KG1 (cell line): ENCODE data around the gene KIF18A.
A peak's percentile ranks its signal among the peaks of the same experiment; 100 is the strongest.
"Not testable (repeated sequence)": the region's sequence is repeated elsewhere in the genome, so short reads cannot be mapped to it uniquely, and the experiment has no call there.

Experiments
- DNase-seq: peaks from one replicate; lab custom pipeline; 2025; lab: John Stamatoyannopoulos, UW

Gene KIF18A

DNA sequence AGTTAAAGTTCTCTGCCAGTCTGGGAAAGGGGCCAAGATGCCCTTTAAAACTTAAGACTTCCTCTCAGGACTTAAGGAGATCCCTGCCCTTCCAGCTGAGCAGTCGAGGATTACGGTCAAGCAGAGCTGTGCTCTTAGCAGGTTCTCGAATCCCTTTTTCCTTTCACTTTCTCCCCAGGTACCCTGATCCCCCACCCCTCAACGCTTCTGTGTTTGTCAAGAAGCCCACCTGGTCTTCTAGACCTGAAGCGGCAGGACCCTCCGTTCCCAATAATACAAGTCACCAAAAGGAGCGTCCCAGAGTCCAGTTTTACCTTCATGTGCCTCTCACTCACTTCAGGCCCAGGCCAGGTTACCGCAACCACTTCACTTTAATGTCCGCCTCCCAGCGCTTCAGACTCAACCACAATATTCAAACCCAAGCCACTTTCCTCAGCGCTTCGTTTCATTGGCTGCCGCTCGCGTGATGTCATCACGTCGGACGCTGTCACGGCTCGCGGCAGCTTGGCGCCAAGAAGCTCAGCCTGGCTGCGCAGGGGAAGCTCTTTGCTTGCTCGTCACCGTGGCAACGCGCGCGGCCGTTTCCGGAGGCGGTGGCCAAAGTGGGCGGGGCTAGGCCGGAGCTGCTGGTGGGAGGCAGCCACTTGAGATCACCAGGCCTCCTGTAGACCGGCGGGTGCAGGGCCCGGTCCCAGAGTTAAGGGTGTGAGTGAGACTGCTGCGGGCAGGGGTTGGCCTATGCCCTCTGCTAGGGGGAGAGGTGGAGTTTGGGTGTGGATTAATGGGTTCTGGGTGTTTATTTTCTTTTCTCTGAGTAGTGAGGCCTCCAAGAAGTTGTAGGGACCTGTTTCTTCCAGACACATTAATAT, at the start of gene KIF18A, which contains the start of gene METTL15:
TSS of gene KIF18A (minus strand) at position 407 of the 869 bp plus-strand sequence. CDS start 10,209 bp downstream, outside the sequence.
TSS of gene METTL15 (plus strand) at position 639 of the 869 bp plus-strand sequence. CDS start 4,947 bp downstream, outside the sequence.
- peak; percentile 97 for DNase-seq

DNA sequence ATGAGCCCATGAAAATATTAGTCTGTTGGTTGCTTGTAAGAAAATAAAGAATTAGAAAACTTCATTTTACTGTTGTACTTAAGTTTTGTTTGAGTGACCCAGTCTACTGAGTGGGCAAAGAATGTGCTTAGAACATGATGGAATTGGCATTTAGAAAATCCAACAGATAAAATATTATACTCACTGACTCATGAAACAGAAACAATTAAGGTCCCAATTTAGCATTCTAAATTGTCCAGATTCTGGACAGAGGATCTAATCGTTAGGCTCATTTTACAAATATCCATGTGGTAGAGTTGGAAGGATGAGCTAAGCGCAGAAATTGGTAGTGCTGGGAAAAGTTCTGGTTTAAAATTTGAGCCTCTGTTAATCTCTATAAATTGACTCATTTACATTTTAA, 45.6 kb upstream of the KIF18A start:
- DNase-seq: no peak

- no peak for DNase-seq
These were observed 44.8 kb upstream of the KIF18A start for GRCh38 chr11:28152743-28153142.

- no peak for DNase-seq
These were observed 38.3 kb upstream of the KIF18A start for GRCh38 chr11:28146123-28146751.

DNA sequence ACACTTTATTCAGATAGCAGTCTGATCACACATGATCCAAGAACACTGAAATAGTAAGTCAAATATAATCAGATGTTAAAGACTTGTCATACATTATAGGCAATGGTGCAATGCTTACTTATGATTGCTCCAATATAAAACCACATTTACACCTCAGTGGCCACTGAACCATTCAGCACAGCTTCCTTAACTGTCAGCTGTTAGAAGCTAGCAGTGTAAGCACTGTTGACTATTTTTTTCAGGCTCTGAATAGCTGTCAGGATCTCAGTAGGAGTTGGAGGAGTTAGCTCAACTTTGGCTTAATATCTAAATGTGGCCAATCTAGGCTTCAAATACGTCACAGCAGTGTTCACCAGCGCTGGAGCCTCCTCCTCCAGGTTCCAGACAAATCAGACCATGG, 36.9 kb upstream of the KIF18A start:
- no peak for DNase-seq

DNA sequence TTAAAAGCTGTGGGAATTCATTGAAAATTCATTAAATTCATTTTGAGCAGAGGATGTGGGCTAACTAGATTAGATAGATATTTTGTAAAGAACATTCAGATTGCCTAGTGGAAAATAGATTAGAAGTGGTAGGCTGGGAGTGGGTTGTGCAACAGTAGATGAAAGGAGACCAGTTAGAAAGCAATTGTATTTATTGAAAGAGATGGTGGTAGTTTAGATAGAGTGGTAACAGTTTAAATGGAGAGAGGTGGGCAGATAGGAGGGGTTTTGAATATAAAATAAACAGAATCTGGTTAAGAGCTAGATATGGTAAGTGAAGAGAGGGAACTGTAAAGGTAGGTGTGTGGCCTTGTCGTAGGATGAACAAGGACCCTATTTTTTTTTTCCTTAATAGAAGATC, 34.8 kb upstream of the KIF18A start:
- DNase-seq: no peak

DNA sequence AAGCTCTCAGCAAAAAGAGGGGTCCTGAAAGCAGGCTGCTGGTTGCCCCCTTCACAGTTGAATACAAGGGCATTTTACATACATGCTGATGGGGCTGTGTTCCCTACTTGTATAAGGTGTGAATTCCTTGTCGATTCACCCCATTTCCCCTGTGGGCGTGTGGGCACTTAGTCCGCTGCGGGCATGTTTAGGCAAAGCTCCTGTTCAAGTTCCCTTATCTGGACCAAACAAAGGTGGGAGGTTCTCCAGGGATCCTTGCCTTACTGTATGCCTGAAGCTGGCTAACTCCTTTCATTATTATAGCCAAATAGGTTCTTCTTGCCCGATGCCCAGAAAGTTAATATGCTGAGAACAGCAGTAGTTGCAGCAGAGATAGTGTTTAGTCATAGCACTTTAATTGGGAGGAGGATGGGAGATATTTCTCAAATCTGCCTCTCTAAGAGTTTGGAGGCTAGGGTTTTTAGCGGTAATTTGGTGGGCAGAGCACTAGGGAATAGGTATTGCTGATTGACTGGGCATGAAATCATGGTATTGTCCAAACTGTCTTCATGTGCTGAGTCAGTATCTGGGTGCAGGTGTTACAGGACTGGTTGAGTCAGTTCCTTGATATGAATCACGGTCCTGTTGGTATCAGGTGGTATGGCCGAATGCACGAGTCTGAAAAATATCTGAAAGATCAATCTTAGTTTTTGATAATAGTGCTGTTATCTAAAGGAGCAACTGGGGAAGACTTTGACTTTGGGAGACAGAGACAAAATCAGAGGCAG, 32.9 kb upstream of the KIF18A start:
- DNase-seq: no peak

DNA sequence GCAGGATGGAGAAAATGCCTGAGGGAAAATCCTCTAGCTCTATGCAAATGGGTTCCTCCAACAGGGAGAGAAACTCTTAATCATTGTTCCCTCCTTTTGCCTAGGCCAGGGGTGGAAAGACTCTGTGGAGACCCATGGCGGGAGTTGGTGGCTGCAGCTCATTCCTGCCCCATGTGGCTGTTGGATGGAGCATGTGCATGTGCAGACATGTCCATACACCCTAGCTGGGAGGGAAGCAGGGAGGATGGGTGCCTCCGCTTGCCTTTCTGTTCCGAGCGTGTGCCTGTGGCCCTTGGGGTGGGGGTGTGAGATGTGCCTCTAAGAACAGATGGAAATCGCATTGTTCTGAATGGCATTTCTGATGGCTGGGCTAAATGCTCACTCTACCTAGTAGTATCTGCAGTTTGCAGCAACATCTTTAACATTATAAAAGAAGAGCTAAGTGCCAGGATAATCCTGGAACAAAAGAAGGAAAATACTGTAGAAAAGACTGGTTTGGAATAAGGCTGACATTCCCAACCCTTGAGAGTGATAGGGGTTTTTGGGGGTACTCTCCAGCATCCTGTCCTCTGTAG, 32.0 kb upstream of the KIF18A start:
- DNase-seq: no peak

- DNase-seq: no peak
These were observed 29.9 kb upstream of the KIF18A start for GRCh38 chr11:28137832-28138231.

- DNase-seq: no peak
These were observed 29.4 kb upstream of the KIF18A start for GRCh38 chr11:28137366-28137765.

DNA sequence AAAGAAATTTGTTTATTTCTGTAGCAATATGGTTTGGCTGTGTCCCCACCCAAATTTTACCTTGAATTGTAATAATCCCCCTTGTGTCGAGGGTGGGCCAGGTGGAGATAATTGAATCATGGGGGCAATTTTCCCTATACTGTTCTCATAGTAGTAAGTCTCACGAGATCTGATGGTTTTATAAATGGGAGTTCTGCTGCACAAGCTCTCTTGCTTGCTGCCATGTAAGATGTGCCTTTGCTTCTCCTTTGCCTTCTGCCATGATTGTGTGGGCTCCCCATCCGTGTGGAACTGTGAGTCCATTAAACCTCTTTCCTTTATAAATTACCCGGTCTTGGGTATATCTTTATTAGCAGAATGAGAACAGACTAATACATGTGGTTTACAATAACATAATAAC, 28.2 kb upstream of the KIF18A start:
- not testable (repeated sequence) for DNase-seq

DNA sequence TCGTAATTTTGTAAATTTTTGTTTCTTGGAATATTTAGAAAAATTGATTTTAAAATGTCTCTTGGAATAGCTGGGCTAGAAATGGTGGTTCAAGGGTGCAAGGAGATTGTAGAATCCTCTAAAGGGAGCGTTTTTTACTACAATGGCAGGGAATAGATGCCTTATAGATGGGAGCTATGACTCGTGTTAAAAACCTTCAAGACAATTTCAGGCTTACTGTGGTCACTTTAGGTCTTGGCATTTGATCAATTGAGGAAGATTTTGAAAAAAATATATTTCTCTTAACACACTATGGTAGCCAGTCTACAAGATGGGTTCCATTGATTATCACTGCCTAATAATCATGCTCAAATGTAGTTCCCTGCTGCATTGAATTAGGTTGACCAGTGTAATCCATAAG, 25.2 kb upstream of the KIF18A start:
- no peak for DNase-seq

- DNase-seq: no peak
These were observed 24.6 kb upstream of the KIF18A start for GRCh38 chr11:28132548-28132947.

DNA sequence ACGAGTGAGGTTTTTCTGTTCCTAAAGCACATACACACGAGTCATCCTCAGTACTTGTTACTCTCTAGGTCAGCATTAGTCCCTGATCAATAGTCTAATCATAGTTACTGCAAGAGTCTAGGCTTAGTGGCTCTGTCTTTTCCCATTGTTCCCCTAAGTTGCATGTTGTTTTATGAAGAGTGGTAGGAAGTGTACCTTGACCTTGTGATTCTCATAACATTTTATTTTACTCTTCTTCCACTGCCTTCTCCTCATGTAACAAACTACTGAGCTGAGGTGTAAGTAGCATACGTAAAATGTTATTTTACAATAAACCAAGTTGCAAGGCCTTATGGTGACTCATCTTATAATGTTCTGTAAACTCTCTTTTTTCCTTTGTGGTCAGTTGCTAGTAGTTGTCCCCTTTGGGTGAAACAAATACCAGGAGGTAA, 15.2 kb upstream of the KIF18A start:
- DNase-seq: no peak

GRCh38 chr11:28117712-28118111, 9.8 kb upstream of the KIF18A start:
- DNase-seq: no peak

- no peak for DNase-seq
These were observed 6.8 kb upstream of the KIF18A start for GRCh38 chr11:28114731-28115130.

DNA sequence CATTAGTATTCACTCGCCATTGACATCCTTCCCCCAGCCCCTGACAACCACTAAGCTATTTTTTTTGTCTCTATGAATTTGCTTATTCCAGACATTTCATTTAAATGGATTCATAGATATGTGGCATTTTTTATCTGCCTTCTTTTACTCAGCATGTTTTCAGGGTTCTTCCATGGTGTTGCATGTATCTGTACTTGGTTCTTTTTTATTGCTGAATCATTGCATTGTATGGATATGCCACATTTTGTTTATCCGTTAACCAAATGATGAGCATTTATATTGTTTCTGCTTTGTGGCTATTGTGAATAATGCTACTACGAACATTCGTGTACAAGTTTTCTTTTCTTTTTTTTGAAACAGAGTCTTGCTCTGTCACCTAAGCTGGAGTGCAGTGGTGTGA, 6.2 kb upstream of the KIF18A start:
- no peak for DNase-seq

- peak; percentile 14 for DNase-seq
These were observed 2.9 kb upstream of the KIF18A start for GRCh38 chr11:28110821-28111200.

GRCh38 chr11:28110108-28110820, 2.3 kb upstream of the KIF18A start:
- DNase-seq: peak; percentile 38

- DNase-seq: no peak
These were observed 1.0 kb upstream of the KIF18A start for GRCh38 chr11:28108958-28109357.

GRCh38 chr11:28107191-28107749, 686 bp downstream of the KIF18A start:
- DNase-seq: no peak
